HepG2 (cell line): ENCODE results near the gene PLCB4. TPM values are rescaled to one million over a fixed set of nuclear protein-coding genes. Genes with fewer than 3 reads are reported as not detected.

Experiments
- ATAC-seq: fragments of 200-7000 bp; cut with Tn5 transposase; 3 replicates; pipeline ENCODE4 v1.9.1; 2020; ENCODE audit warnings: mild to moderate bottlenecking, moderate library complexity
- BruUV-seq: library from RNA; stranded (reverse); fragments of 400-500 nt; replicated peaks from 2 replicates; lab custom pipeline; 2021; lab: Mats Ljungman, UMichigan
- CTCF ChIA-PET: fragments of 300-600 bp; formaldehyde crosslinking; extraction: SDS; loops from one replicate; lab custom pipeline; 2021; ENCODE audit warnings: low total read pairs, inconsistent platforms, low intra/inter-chr PET ratio; lab: Yijun Ruan, JAX
- POLR2A ChIA-PET: fragments of 350-600 bp; sonication (Branson Sonifier 250); formaldehyde crosslinking; loops from one replicate; lab custom pipeline; 2020; ENCODE audit warnings: antibody characterized with exemption, inconsistent platforms; lab: Yijun Ruan, JAX
- DNase-seq: peaks from one replicate; pipeline ENCODE4 v3.0.0-alpha.2; 2015; ENCODE audit warnings: low spot score
- FAIRE-seq: peaks from 3 replicates; lab custom pipeline; 2011; peaks lifted over from hg19 to GRCh38; lab: Jason Lieb, UNC
- H2AFZ ChIP-seq: one replicate; pipeline ENCODE4 v1.6.1; 2011; ENCODE audit warnings: low read length, inconsistent platforms
- H3K27ac ChIP-seq: fragments of 300-600 bp; 3 replicates; pipeline ENCODE4 v1.8.0; 2011; ENCODE audit warnings: mixed run types, mild to moderate bottlenecking, mixed read lengths, low read length, inconsistent platforms; ENCODE audit not compliant: insufficient read depth; ENCODE audit errors: extremely low read length
- H3K27me3 ChIP-seq, 2 experiments: fragments of 200-600 bp in 1 of 2; 2 replicates in 1 of 2; 3 replicates in 1 of 2; pipeline versions ENCODE4 v1.6.0 to v1.8.0; 2011; ENCODE audit warnings: low read length in 2 of 2, mild to moderate bottlenecking in 2 of 2, moderate library complexity in 2 of 2, inconsistent platforms in 1 of 2; ENCODE audit not compliant: insufficient read depth in 2 of 2, control insufficient read depth in 1 of 2
- H3K36me3 ChIP-seq, 2 experiments: fragments of 200-600 bp in 1 of 2; replicated peaks in 1 of 2; 2 replicates in 1 of 2; 3 replicates in 1 of 2; pipeline versions ENCODE4 v1.5.1 to v1.8.0; 2011; ENCODE audit warnings: low read length in 2 of 2, inconsistent platforms in 1 of 2; ENCODE audit not compliant: insufficient read depth in 2 of 2, control insufficient read depth in 1 of 2
- H3K4me1 ChIP-seq: 2 replicates; pipeline ENCODE4 v1.5.1; 2012; ENCODE audit warnings: low read length, inconsistent platforms; ENCODE audit not compliant: insufficient read depth
- H3K4me2 ChIP-seq: 2 replicates; pipeline ENCODE4 v1.6.0; 2011; ENCODE audit warnings: low read depth, low read length, inconsistent platforms
- H3K4me3 ChIP-seq, 3 experiments: fragments of 200-600 bp in 1 of 3; sonication (generic), shearing (Covaris generic) in 1 of 3; replicated peaks in 1 of 3; 2 replicates each; pipeline ENCODE4 v1.5.1; 2011 to 2016; ENCODE audit warnings: low read length in 3 of 3, inconsistent platforms in 2 of 3, low read depth in 2 of 3, mild to moderate bottlenecking in 2 of 3, control low read depth in 1 of 3, mixed read lengths in 1 of 3; ENCODE audit not compliant: insufficient read depth in 1 of 3
- H3K79me2 ChIP-seq: one replicate; pipeline ENCODE4 v1.6.1; 2011; ENCODE audit warnings: low read length, inconsistent platforms; ENCODE audit not compliant: insufficient read depth
- H3K9ac ChIP-seq: 2 replicates; pipeline ENCODE4 v1.6.0; 2011; ENCODE audit warnings: mild to moderate bottlenecking, low read depth, low read length, inconsistent platforms; ENCODE audit not compliant: insufficient read depth
- H3K9me3 ChIP-seq: 2 replicates; pipeline ENCODE4 v1.5.1; 2012; ENCODE audit warnings: mild to moderate bottlenecking, low read length
- H4K20me1 ChIP-seq: 2 replicates; pipeline ENCODE4 v1.6.0; 2011; ENCODE audit warnings: inconsistent platforms, mild to moderate bottlenecking, low read length, moderate library complexity; ENCODE audit not compliant: insufficient read depth
- FOXO1 ChIP-seq: sonication (generic); formaldehyde crosslinking; IDR thresholded peaks from 2 replicates; pipeline ENCODE4 v1.4.0; 2020; ENCODE audit warnings: missing genetic modification reagents
- HIVEP1 ChIP-seq: sonication (generic); formaldehyde crosslinking; IDR thresholded peaks from 2 replicates; pipeline ENCODE4 v1.4.0; 2020; ENCODE audit warnings: mild to moderate bottlenecking, missing genetic modification reagents
- PTBP1 ChIP-seq: fragments of 200-400 bp; formaldehyde crosslinking; IDR thresholded peaks from 2 replicates; pipeline ENCODE4 v1.6.1; 2018; ENCODE audit warnings: low read length, low read depth; ENCODE audit not compliant: poor library complexity, severe bottlenecking
- RBM39 ChIP-seq: fragments of 200-400 bp; formaldehyde crosslinking; IDR thresholded peaks from one replicate; pipeline ENCODE4 v1.6.1; 2018; ENCODE audit warnings: antibody characterized with exemption, mild to moderate bottlenecking, low read depth, low read length; ENCODE audit not compliant: poor library complexity, severe bottlenecking
- RERE ChIP-seq: IDR thresholded peaks from 2 replicates; pipeline ENCODE4 v1.6.1; 2016; ENCODE audit warnings: low read depth, missing genetic modification reagents, missing compliant biosample characterization
- ZNF260 ChIP-seq: sonication (generic); formaldehyde crosslinking; IDR thresholded peaks from 2 replicates; pipeline ENCODE4 v1.4.0; 2020; ENCODE audit warnings: missing genetic modification reagents, low read depth, mild to moderate bottlenecking, borderline replicate concordance
- ZNF460 ChIP-seq: sonication (generic); formaldehyde crosslinking; IDR thresholded peaks from 2 replicates; pipeline ENCODE4 v1.5.1; 2020; ENCODE audit warnings: missing genetic modification reagents, mild to moderate bottlenecking, borderline replicate concordance
- ZNF496 ChIP-seq: sonication (generic); formaldehyde crosslinking; IDR thresholded peaks from 2 replicates; pipeline ENCODE4 v1.8.1; 2023; ENCODE audit warnings: mild to moderate bottlenecking, moderate library complexity, missing genetic modification reagents; ENCODE audit not compliant: insufficient replicate concordance
- ZNF777 ChIP-seq: sonication (generic); formaldehyde crosslinking; IDR thresholded peaks from 2 replicates; pipeline ENCODE4 v1.4.0; 2020; ENCODE audit warnings: missing genetic modification reagents
- ZNF788 ChIP-seq: sonication (generic); formaldehyde crosslinking; IDR thresholded peaks from 2 replicates; pipeline ENCODE4 v1.5.0; 2020; ENCODE audit warnings: mild to moderate bottlenecking, missing genetic modification reagents, borderline replicate concordance
- WGBS: methylation state at CpG from one replicate; pipeline ENCODE4 v1.1.6; 2017; ENCODE audit warnings: low lambda C conversion rate; 5-methylcytosine and 5-hydroxymethylcytosine counted together
- in situ Hi-C: cut with HindIII; loops from 2 replicates; pipeline ENCODE4 v1.10.0; 2017; ENCODE audit warnings: low pct_unique_long_range_greater_than_20kb; ENCODE audit not compliant: extremely low pct_ligation_motif_present
- intact Hi-C: fragments of 100-400 bp; cut with micrococcal nuclease; formaldehyde crosslinking; loops from one replicate; pipeline ENCODE4 v1.10.0; 2022; ENCODE audit not compliant: unreplicated experiment
- polyA plus RNA-seq, 8 experiments: library from polyadenylated mRNA; depleted of rRNA in 3 of 8; stranded (reverse) in 7 of 8; unstranded in 1 of 8; fragments of >200 nt; fragmentation: Illumina TruSeq in 4 of 8; extraction: Trizol in 4 of 8; gene quantifications; 2 replicates each; pipeline versions ENCODE4 v1.2.1 to v1.2.3, GENCODE V29; 2011 to 2016; ENCODE audit warnings: low read depth in 4 of 8, missing spikeins in 1 of 8, mixed read lengths in 1 of 8; ENCODE audit not compliant: insufficient read depth in 1 of 8
- total RNA-seq, 5 experiments: library from RNA; depleted of rRNA; stranded (reverse); fragments of >200 nt; fragmentation: Illumina TruSeq; extraction: Trizol; gene quantifications; 2 replicates each; pipeline ENCODE4 v1.2.3, GENCODE V29; 2016; ENCODE audit warnings: low read depth in 1 of 5
- TF ChIP-seq, protein P1 (sequence below): conservative IDR thresholded peaks from 2 replicates; pipeline ENCODE4 v1.6.1; 2018; ENCODE audit warnings: missing genetic modification reagents
- TF ChIP-seq, protein P2 (sequence below): sonication (generic); formaldehyde crosslinking; IDR thresholded peaks from 2 replicates; pipeline ENCODE4 v1.8.0; 2022; ENCODE audit warnings: mild to moderate bottlenecking, missing genetic modification reagents
- TF ChIP-seq, protein P3 (sequence below): sonication (generic); formaldehyde crosslinking; IDR thresholded peaks from 2 replicates; pipeline ENCODE4 v1.4.0; 2020; ENCODE audit warnings: missing genetic modification reagents

Gene PLCB4
- total and polyA plus RNA-seq, 2 of the 13 experiments (the other 11 are each of a cell fraction or from before 2014, with no cell fraction given): 0.01 TPM; not detected in 1

GRCh38 chr20:9344083-9344920 lies 275.4 kb downstream of the PLCB4 start:
- no peak overlapping the region for H3K27ac ChIP-seq
- ChIA-PET CTCF (no interaction called here), POLR2A (no interaction called here)
- no peaks in the 10 kb centered on the region for H3K79me2 ChIP-seq
- no peak overlapping the region for H3K9ac ChIP-seq
- H3K36me3 ChIP-seq: no peaks in the 10 kb centered on the region
- H3K4me3 ChIP-seq: no peak overlapping the region
- H3K4me2 ChIP-seq: no peak overlapping the region
- ATAC-seq (no peak), FAIRE-seq (no peak), DNase-seq (no peak)
- peaks cover 11% of the 10 kb centered on the region for H3K4me1 ChIP-seq
- no peak overlapping the region for H2AFZ ChIP-seq
- 22% methylated on average over 11 of the region's 11 CpGs for WGBS
- no peaks in the 10 kb centered on the region for H3K9me3 ChIP-seq
- 0 out of 5 replicates have a peak, but pooled peaks cover 0 to 16% of the 10 kb centered on the region in 2 experiments for H3K27me3 ChIP-seq
- intact Hi-C loops: no loop called here
- H4K20me1 ChIP-seq: no peaks in the 10 kb centered on the region
- no TSS peak for BruUV-seq
- in situ Hi-C loops: no loop called here
- TF ChIP-seq ZNF460 (CRISPR knock-in tag) (no peak), ZNF777 (CRISPR knock-in tag) (no peak), ZNF496 (no peak), ZNF260 (CRISPR knock-in tag) (no peak), HIVEP1 (no peak), PTBP1 (no peak), RBM39 (no peak), RERE (no peak), FOXO1 (no peak), ZNF788 (CRISPR knock-in tag) (no peak)
- TF ChIP-seq, protein P1, sequence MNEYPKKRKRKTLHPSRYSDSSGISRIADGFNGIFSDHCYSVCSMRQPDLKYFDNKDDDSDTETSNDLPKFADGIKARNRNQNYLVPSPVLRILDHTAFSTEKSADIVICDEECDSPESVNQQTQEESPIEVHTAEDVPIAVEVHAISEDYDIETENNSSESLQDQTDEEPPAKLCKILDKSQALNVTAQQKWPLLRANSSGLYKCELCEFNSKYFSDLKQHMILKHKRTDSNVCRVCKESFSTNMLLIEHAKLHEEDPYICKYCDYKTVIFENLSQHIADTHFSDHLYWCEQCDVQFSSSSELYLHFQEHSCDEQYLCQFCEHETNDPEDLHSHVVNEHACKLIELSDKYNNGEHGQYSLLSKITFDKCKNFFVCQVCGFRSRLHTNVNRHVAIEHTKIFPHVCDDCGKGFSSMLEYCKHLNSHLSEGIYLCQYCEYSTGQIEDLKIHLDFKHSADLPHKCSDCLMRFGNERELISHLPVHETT (CRISPR knock-in tag): no peak
- TF ChIP-seq, protein P2, sequence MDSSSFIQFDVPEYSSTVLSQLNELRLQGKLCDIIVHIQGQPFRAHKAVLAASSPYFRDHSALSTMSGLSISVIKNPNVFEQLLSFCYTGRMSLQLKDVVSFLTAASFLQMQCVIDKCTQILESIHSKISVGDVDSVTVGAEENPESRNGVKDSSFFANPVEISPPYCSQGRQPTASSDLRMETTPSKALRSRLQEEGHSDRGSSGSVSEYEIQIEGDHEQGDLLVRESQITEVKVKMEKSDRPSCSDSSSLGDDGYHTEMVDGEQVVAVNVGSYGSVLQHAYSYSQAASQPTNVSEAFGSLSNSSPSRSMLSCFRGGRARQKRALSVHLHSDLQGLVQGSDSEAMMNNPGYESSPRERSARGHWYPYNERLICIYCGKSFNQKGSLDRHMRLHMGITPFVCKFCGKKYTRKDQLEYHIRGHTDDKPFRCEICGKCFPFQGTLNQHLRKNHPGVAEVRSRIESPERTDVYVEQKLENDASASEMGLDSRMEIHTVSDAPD (CRISPR knock-in tag): no peak
- TF ChIP-seq, protein P3, sequence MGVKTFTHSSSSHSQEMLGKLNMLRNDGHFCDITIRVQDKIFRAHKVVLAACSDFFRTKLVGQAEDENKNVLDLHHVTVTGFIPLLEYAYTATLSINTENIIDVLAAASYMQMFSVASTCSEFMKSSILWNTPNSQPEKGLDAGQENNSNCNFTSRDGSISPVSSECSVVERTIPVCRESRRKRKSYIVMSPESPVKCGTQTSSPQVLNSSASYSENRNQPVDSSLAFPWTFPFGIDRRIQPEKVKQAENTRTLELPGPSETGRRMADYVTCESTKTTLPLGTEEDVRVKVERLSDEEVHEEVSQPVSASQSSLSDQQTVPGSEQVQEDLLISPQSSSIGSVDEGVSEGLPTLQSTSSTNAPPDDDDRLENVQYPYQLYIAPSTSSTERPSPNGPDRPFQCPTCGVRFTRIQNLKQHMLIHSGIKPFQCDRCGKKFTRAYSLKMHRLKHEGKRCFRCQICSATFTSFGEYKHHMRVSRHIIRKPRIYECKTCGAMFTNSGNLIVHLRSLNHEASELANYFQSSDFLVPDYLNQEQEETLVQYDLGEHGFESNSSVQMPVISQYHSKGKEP: no peak
